Stromal cell of bone marrow (primary cell): ENCODE data around the gene ADCY1.

ENCODE experiments used
- DNase-seq: peaks from one replicate; pipeline ENCODE4 v3.0.0-alpha.2; 2012; ENCODE audit warnings: low read depth

The ADCY1 gene

GRCh38 chr7:45677311-45677900 lies 103.2 kb downstream of the ADCY1 start:
- no peak for DNase-seq

- DNase-seq = no peak
These were observed 105.3 kb downstream of the ADCY1 start for GRCh38 chr7:45679516-45679915.

GRCh38 chr7:45680776-45681175 lies 106.6 kb downstream of the ADCY1 start:
- no peak for DNase-seq

- no peak for DNase-seq
These were observed 107.6 kb downstream of the ADCY1 start for GRCh38 chr7:45681596-45682357.

- DNase-seq = no peak
These were observed 108.2 kb downstream of the ADCY1 start for GRCh38 chr7:45682358-45682735.

GRCh38 chr7:45682836-45683555 lies 108.8 kb downstream of the ADCY1 start:
- peak; percentile 18 for DNase-seq

- DNase-seq = no peak
These were observed 109.5 kb downstream of the ADCY1 start for GRCh38 chr7:45683556-45684148.

GRCh38 chr7:45684910-45685618 lies 110.9 kb downstream of the ADCY1 start:
- no peak for DNase-seq

GRCh38 chr7:45685619-45686240 lies 111.6 kb downstream of the ADCY1 start:
- no peak for DNase-seq

- no peak for DNase-seq
These were observed 112.4 kb downstream of the ADCY1 start for GRCh38 chr7:45686441-45687184.

GRCh38 chr7:45687185-45687560 lies 113.0 kb downstream of the ADCY1 start:
- no peak for DNase-seq

GRCh38 chr7:45687721-45688120 lies 113.6 kb downstream of the ADCY1 start:
- no peak for DNase-seq

GRCh38 chr7:45688382-45688781 lies 114.2 kb downstream of the ADCY1 start:
- no peak for DNase-seq

- peak; percentile 18 for DNase-seq
These were observed 115.0 kb downstream of the ADCY1 start for GRCh38 chr7:45689011-45689796.

- no peak for DNase-seq
These were observed 115.9 kb downstream of the ADCY1 start for GRCh38 chr7:45689797-45690761.

- no peak for DNase-seq
These were observed 116.6 kb downstream of the ADCY1 start for GRCh38 chr7:45690762-45691150.

GRCh38 chr7:45691155-45691656 lies 117.0 kb downstream of the ADCY1 start:
- DNase-seq = no peak

GRCh38 chr7:45692031-45692430 lies 117.9 kb downstream of the ADCY1 start:
- no peak for DNase-seq
